MM.1S (cell line): ENCODE measurements around the gene RAD51C.
"Not testable (repeated sequence)": the region's sequence is repeated elsewhere in the genome, so short reads cannot be mapped to it uniquely, and the experiment has no call there.

Source experiments
- DNase-seq: peaks from one replicate; pipeline ENCODE4 v3.0.0-alpha.2; 2015
- H2AFZ ChIP-seq: fragments of 300-600 bp; sonication (generic); 2 replicates; pipeline ENCODE4 v1.6.0; 2016; ENCODE audit warnings: antibody characterized with exemption, low read length
- H3F3A ChIP-seq: fragments of 300-600 bp; sonication (generic); 2 replicates; pipeline ENCODE4 v1.6.1; 2016; ENCODE audit warnings: mild to moderate bottlenecking, antibody characterized with exemption, low read length, moderate library complexity, mixed read lengths; ENCODE audit not compliant: insufficient read depth
- H3K27ac ChIP-seq: fragments of 300-600 bp; sonication (generic); 2 replicates; pipeline ENCODE4 v1.5.1; 2016; ENCODE audit warnings: mild to moderate bottlenecking, low read length
- H3K27me3 ChIP-seq: fragments of 300-600 bp; sonication (generic); replicated peaks from 2 replicates; pipeline ENCODE4 v1.6.0; 2016; ENCODE audit warnings: low read length; ENCODE audit not compliant: insufficient read depth
- H3K36me3 ChIP-seq: fragments of 300-600 bp; sonication (generic); replicated peaks from 2 replicates; pipeline ENCODE4 v1.6.1; 2016; ENCODE audit warnings: mild to moderate bottlenecking, low read length, mixed read lengths; ENCODE audit not compliant: insufficient read depth
- H3K4me1 ChIP-seq: fragments of 300-600 bp; sonication (generic); 2 replicates; pipeline ENCODE4 v1.6.1; 2016; ENCODE audit warnings: low read length, mixed read lengths
- H3K4me2 ChIP-seq: fragments of 300-600 bp; sonication (generic); 2 replicates; pipeline ENCODE4 v1.6.0; 2016; ENCODE audit warnings: low read depth, low read length
- H3K4me3 ChIP-seq: fragments of 300-600 bp; sonication (generic); 2 replicates; pipeline ENCODE4 v1.5.1; 2016; ENCODE audit warnings: low read length, mixed read lengths
- H3K79me2 ChIP-seq: fragments of 300-600 bp; sonication (generic); 2 replicates; pipeline ENCODE4 v1.6.1; 2016; ENCODE audit warnings: mixed run types, low read length, mixed read lengths
- H3K9ac ChIP-seq: fragments of 300-600 bp; sonication (generic); 2 replicates; pipeline ENCODE4 v1.6.1; 2016; ENCODE audit warnings: low read length, mixed read lengths
- H3K9me2 ChIP-seq: fragments of 300-600 bp; sonication (generic); replicated peaks from 2 replicates; pipeline ENCODE4 v1.6.1; 2016; ENCODE audit warnings: mild to moderate bottlenecking, low read length, mixed read lengths; ENCODE audit not compliant: insufficient read depth
- H3K9me3 ChIP-seq: fragments of 300-600 bp; sonication (generic); replicated peaks from 2 replicates; pipeline ENCODE4 v1.6.1; 2016; ENCODE audit warnings: mild to moderate bottlenecking, low read length, mixed read lengths; ENCODE audit not compliant: insufficient read depth
- H4K20me1 ChIP-seq: fragments of 300-600 bp; sonication (generic); 2 replicates; pipeline ENCODE4 v1.6.1; 2016; ENCODE audit warnings: mild to moderate bottlenecking, low read length, moderate library complexity, mixed read lengths; ENCODE audit not compliant: insufficient read depth
- CTCF ChIP-seq: fragments of 300-600 bp; sonication (generic); IDR thresholded peaks from 2 replicates; pipeline ENCODE4 v1.5.1; 2016; ENCODE audit warnings: antibody characterized with exemption, low read length, mixed read lengths
- EZH2 ChIP-seq: fragments of 300-600 bp; sonication (generic); optimal IDR thresholded peaks from 2 replicates; pipeline ENCODE3; 2017; ENCODE audit warnings: low read depth, mild to moderate bottlenecking, antibody characterized with exemption, low read length, mixed read lengths
- EZH2phosphoT487 ChIP-seq: fragments of 300-600 bp; sonication (generic); IDR thresholded peaks from 2 replicates; pipeline ENCODE4 v1.6.1; 2018; ENCODE audit warnings: antibody characterized with exemption, low read length

RAD51C gene

DNA sequence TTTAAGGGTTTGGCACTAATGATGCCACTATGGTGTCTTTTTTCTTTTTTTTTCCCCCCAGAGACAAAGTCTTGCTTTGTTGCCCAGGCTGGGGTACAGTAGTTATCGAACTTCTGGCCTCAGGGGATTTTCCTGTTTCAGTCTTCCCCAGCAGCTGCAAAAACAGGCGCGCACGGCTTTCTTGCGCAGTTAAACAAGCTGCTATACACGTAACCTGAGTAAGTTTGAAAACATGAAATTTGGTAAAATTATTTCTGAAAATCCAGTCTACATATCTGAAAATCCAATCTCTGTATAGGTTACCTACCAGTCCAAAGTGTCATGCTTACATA, 12.4 kb upstream of the RAD51C start:
- Histone ChIP-seq H4K20me1 (no peaks in the 10 kb centered on the region), H3K4me1 (no peaks in the 10 kb centered on the region), H3K9ac (no peak overlapping the region), H3F3A (no peaks in the 10 kb centered on the region), H3K9me3 (no peaks in the 10 kb centered on the region), H3K9me2 (no peaks in the 10 kb centered on the region), H3K27me3 (no peaks in the 10 kb centered on the region), H3K27ac (no peak overlapping the region), H2AFZ (no peak overlapping the region), H3K36me3 (no peaks in the 10 kb centered on the region), H3K79me2 (no peaks in the 10 kb centered on the region), H3K4me3 (no peak overlapping the region), H3K4me2 (no peak overlapping the region)
- TF ChIP-seq EZH2 (no peak), CTCF (no peak), EZH2phosphoT487 (no peak)
- no peak for DNase-seq

- Histone ChIP-seq H3K27ac (no peak overlapping the region), H3K36me3 (no peaks in the 10 kb centered on the region), H3K9me2 (no peaks in the 10 kb centered on the region), H3K27me3 (no peaks in the 10 kb centered on the region), H3K9me3 (no peaks in the 10 kb centered on the region), H3K4me2 (no peak overlapping the region), H3F3A (no peaks in the 10 kb centered on the region), H3K4me1 (no peaks in the 10 kb centered on the region), H4K20me1 (no peaks in the 10 kb centered on the region), H2AFZ (no peak overlapping the region), H3K79me2 (no peaks in the 10 kb centered on the region), H3K4me3 (no peak overlapping the region), H3K9ac (no peak overlapping the region)
- TF ChIP-seq CTCF = no peak
- DNase-seq = no peak
Observed at GRCh38 chr17:58684003-58684402, 8.4 kb upstream of the RAD51C start.

DNA sequence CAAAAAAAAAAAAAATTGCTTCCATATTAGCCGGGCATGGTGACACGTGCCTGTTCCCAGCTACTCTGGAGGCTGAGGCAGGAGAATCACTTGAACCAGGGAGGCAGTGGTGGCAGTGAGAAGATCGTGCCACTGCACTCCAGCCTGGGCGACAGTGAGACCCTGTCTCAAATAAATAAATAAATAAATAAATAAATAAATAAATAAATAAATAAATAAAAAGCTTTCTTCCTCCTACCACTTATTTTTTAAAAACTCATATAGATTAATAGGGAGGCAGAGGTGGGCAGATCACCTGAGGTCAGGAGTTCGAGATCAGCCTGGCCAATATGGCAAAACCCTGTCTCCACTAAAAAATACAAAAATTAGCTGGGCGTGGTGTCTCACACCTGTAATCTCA, 7.9 kb upstream of the RAD51C start:
- not testable (repeated sequence) for H3F3A ChIP-seq, H3K4me3 ChIP-seq, H3K4me1 ChIP-seq, DNase-seq, H2AFZ ChIP-seq, H3K27me3 ChIP-seq, H3K36me3 ChIP-seq, H3K79me2 ChIP-seq, H3K9me3 ChIP-seq, H3K9ac ChIP-seq, H4K20me1 ChIP-seq, H3K9me2 ChIP-seq, H3K27ac ChIP-seq, H3K4me2 ChIP-seq

GRCh38 chr17:58686980-58687379, 5.4 kb upstream of the RAD51C start:
- Histone ChIP-seq H3K4me1 (peaks cover under 1% of the 10 kb centered on the region), H3F3A (no peaks in the 10 kb centered on the region), H3K27me3 (no peaks in the 10 kb centered on the region), H3K9me2 (no peaks in the 10 kb centered on the region), H3K79me2 (no peaks in the 10 kb centered on the region), H2AFZ (no peak overlapping the region), H3K9me3 (no peaks in the 10 kb centered on the region), H3K27ac (no peak overlapping the region), H3K4me2 (no peak overlapping the region), H4K20me1 (no peaks in the 10 kb centered on the region), H3K4me3 (no peak overlapping the region), H3K9ac (no peak overlapping the region), H3K36me3 (no peaks in the 10 kb centered on the region)
- no peak for TF ChIP-seq EZH2phosphoT487
- no peak for TF ChIP-seq CTCF
- TF ChIP-seq EZH2 = no peak
- DNase-seq = no peak
